SK-N-SH (cell line): ENCODE measurements around the gene METTL26. TPM values are rescaled to one million over a fixed set of nuclear protein-coding genes. Genes with fewer than 3 reads are reported as not detected.

Source experiments
- CTCF ChIA-PET: fragments of 300-600, 350-600 bp; formaldehyde crosslinking; extraction: SDS; loops from one replicate; lab custom pipeline; 2021; lab: Yijun Ruan, JAX
- POLR2A ChIA-PET: fragments of 350-600 bp; sonication (Branson Sonifier 250); formaldehyde crosslinking; extraction: SDS; loops from one replicate; lab custom pipeline; 2020; ENCODE audit warnings: antibody characterized with exemption, inconsistent platforms; lab: Yijun Ruan, JAX
- DNase-seq: peaks from one replicate; pipeline ENCODE4 v3.0.0; 2012
- H2AFZ ChIP-seq: fragments of 200-600 bp; sonication (generic); 2 replicates; pipeline ENCODE4 v1.8.1; 2016; ENCODE audit warnings: antibody characterized with exemption, mild to moderate bottlenecking, low read depth
- H3F3A ChIP-seq: fragments of 200-600 bp; sonication (generic); replicated peaks from 2 replicates; pipeline ENCODE3; 2016; ENCODE audit warnings: antibody characterized with exemption, mild to moderate bottlenecking; ENCODE audit not compliant: insufficient read depth
- H3K27ac ChIP-seq, 2 experiments: fragments of 200-500 bp in 1 of 2; fragments of 200-600 bp in 1 of 2; sonication (Bioruptor generic) in 1 of 2; sonication (generic), shearing (Covaris generic) in 1 of 2; 2 replicates each; pipeline versions ENCODE4 v1.5.1 to v1.6.1; 2014 to 2016; ENCODE audit warnings: low read depth in 2 of 2, inconsistent platforms in 1 of 2, low read length in 1 of 2, mild to moderate bottlenecking in 1 of 2, mixed read lengths in 1 of 2
- H3K27me3 ChIP-seq: fragments of 200-600 bp; sonication (generic), shearing (Covaris generic); 2 replicates; pipeline ENCODE4 v1.6.1; 2016; ENCODE audit warnings: mixed run types; ENCODE audit not compliant: insufficient read depth
- H3K36me3 ChIP-seq, 2 experiments: fragments of 200-500 bp in 1 of 2; fragments of 200-600 bp in 1 of 2; sonication (Bioruptor generic) in 1 of 2; sonication (generic) in 1 of 2; replicated peaks in 1 of 2; 2 replicates each; pipeline versions ENCODE3 to v1.5.1; 2014 to 2016; ENCODE audit warnings: low read length in 1 of 2, mild to moderate bottlenecking in 1 of 2; ENCODE audit not compliant: insufficient read depth in 2 of 2, control insufficient read depth in 1 of 2
- H3K4me1 ChIP-seq, 2 experiments: fragments of 200-500 bp in 1 of 2; fragments of 200-600 bp in 1 of 2; sonication (Bioruptor generic) in 1 of 2; sonication (generic), shearing (Covaris generic) in 1 of 2; 2 replicates each; pipeline versions ENCODE4 v1.5.1 to v1.6.1; 2014 to 2016; ENCODE audit warnings: low read depth in 1 of 2, low read length in 1 of 2, mixed run types in 1 of 2; ENCODE audit not compliant: insufficient read depth in 2 of 2, control insufficient read depth in 1 of 2
- H3K4me2 ChIP-seq: fragments of 200-600 bp; sonication (generic), shearing (Covaris generic); 2 replicates; pipeline ENCODE4 v1.6.1; 2017; ENCODE audit warnings: mixed run types
- H3K4me3 ChIP-seq, 2 experiments: fragments of 200-500 bp in 1 of 2; fragments of 200-600 bp in 1 of 2; sonication (Bioruptor generic) in 1 of 2; sonication (generic), shearing (Covaris generic) in 1 of 2; 2 replicates each; pipeline versions ENCODE4 v1.5.1 to v1.8.1; 2014 to 2016; ENCODE audit warnings: low read depth in 2 of 2, inconsistent platforms in 1 of 2, low read length in 1 of 2, mild to moderate bottlenecking in 1 of 2, mixed read lengths in 1 of 2, moderate library complexity in 1 of 2
- H3K79me2 ChIP-seq: fragments of 200-600 bp; sonication (generic); 2 replicates; pipeline ENCODE4 v1.8.1; 2017; ENCODE audit warnings: mild to moderate bottlenecking; ENCODE audit not compliant: insufficient read depth
- H3K9ac ChIP-seq: fragments of 200-600 bp; sonication (generic); 2 replicates; pipeline ENCODE4 v1.6.1; 2017; ENCODE audit warnings: mixed run types
- H3K9me2 ChIP-seq: fragments of 200-600 bp; sonication (generic); 2 replicates; pipeline ENCODE4 v1.6.1; 2017; ENCODE audit warnings: mixed run types
- H3K9me3 ChIP-seq: fragments of 200-600 bp; sonication (generic); 2 replicates; pipeline ENCODE4 v1.6.1; 2017; ENCODE audit warnings: mixed run types, mild to moderate bottlenecking, moderate library complexity
- H4K20me1 ChIP-seq: fragments of 200-600 bp; sonication (generic); 2 replicates; pipeline ENCODE4 v1.6.1; 2017; ENCODE audit warnings: mild to moderate bottlenecking, mixed run types; ENCODE audit not compliant: insufficient read depth
- ELF1 ChIP-seq: IDR thresholded peaks from 2 replicates; pipeline ENCODE4 v1.4.0; 2012
- FOXM1 ChIP-seq: IDR thresholded peaks from 2 replicates; pipeline ENCODE4 v1.4.0; 2012; ENCODE audit warnings: low read depth, mild to moderate bottlenecking
- GABPA ChIP-seq: IDR thresholded peaks from 2 replicates; pipeline ENCODE4 v1.4.0; 2012; ENCODE audit warnings: low read depth, mild to moderate bottlenecking
- GATA2 ChIP-seq: sonication (generic); formaldehyde crosslinking; IDR thresholded peaks from 2 replicates; pipeline ENCODE4 v1.5.0; 2020; ENCODE audit warnings: mild to moderate bottlenecking, missing genetic modification reagents
- IRF3 ChIP-seq: fragments of 150-350 bp; IDR thresholded peaks from 2 replicates; pipeline ENCODE4 v1.6.1; 2016; ENCODE audit warnings: mild to moderate bottlenecking, low read depth, low read length
- MEF2A ChIP-seq: IDR thresholded peaks from 2 replicates; pipeline ENCODE4 v1.4.0; 2012; ENCODE audit warnings: low read depth, borderline replicate concordance
- PBX3 ChIP-seq: IDR thresholded peaks from 2 replicates; pipeline ENCODE4; 2012
- POLR2AphosphoS5 ChIP-seq: IDR thresholded peaks from 2 replicates; pipeline ENCODE4 v1.6.1; 2012; ENCODE audit warnings: low read depth, low read length
- REST ChIP-seq: IDR thresholded peaks from 2 replicates; pipeline ENCODE4 v1.6.1; 2012; ENCODE audit warnings: mild to moderate bottlenecking, low read depth, low read length, moderate library complexity
- RFX5 ChIP-seq: IDR thresholded peaks from 2 replicates; pipeline ENCODE4 v1.6.1; 2012; ENCODE audit warnings: mild to moderate bottlenecking, improper control_type of control experiment, low read length
- RXRA ChIP-seq: IDR thresholded peaks from 2 replicates; pipeline ENCODE4 v1.4.0; 2012; ENCODE audit warnings: low read depth, mild to moderate bottlenecking, borderline replicate concordance
- SIN3A ChIP-seq: IDR thresholded peaks from 2 replicates; pipeline ENCODE4 v1.6.1; 2012; ENCODE audit warnings: low read depth, mild to moderate bottlenecking, low read length, moderate library complexity, borderline replicate concordance
- SMC3 ChIP-seq: IDR thresholded peaks from 2 replicates; pipeline ENCODE4 v1.6.1; 2012; ENCODE audit warnings: low read depth, low read length, improper control_type of control experiment
- TCF12 ChIP-seq: IDR thresholded peaks from 2 replicates; pipeline ENCODE4 v1.4.0; 2012
- TEAD4 ChIP-seq: IDR thresholded peaks from 2 replicates; pipeline ENCODE4 v1.4.0; 2012; ENCODE audit warnings: mild to moderate bottlenecking, borderline replicate concordance; ENCODE audit not compliant: insufficient read depth
- WGBS: methylation state at CpG from one replicate; pipeline ENCODE4 v1.1.6; 2017; ENCODE audit warnings: low lambda C conversion rate; 5-methylcytosine and 5-hydroxymethylcytosine counted together
- polyA plus RNA-seq, 3 experiments: library from polyadenylated mRNA; depleted of rRNA; stranded (reverse); fragments of >200 nt; gene quantifications; 2 replicates each; pipeline ENCODE4 v1.2.3, GENCODE V29; 2012
- TF ChIP-seq, protein P1 (sequence below): fragments of 200-600 bp; sonication (generic); IDR thresholded peaks from 2 replicates; pipeline ENCODE4 v1.6.1; 2017; ENCODE audit warnings: antibody characterized with exemption, mild to moderate bottlenecking, moderate library complexity
- TF ChIP-seq, protein P2 (sequence below): IDR thresholded peaks from 2 replicates; pipeline ENCODE4 v1.4.0; 2012; ENCODE audit warnings: low read depth, borderline replicate concordance

The METTL26 gene
- polyA plus RNA-seq, 1 of the 3 experiments (the other 2 are of a cell fraction): 167 TPM

GRCh38 chr16:678858-679813 is 43.0 kb upstream of the METTL26 start (continued):
- TF ChIP-seq, protein P1, sequence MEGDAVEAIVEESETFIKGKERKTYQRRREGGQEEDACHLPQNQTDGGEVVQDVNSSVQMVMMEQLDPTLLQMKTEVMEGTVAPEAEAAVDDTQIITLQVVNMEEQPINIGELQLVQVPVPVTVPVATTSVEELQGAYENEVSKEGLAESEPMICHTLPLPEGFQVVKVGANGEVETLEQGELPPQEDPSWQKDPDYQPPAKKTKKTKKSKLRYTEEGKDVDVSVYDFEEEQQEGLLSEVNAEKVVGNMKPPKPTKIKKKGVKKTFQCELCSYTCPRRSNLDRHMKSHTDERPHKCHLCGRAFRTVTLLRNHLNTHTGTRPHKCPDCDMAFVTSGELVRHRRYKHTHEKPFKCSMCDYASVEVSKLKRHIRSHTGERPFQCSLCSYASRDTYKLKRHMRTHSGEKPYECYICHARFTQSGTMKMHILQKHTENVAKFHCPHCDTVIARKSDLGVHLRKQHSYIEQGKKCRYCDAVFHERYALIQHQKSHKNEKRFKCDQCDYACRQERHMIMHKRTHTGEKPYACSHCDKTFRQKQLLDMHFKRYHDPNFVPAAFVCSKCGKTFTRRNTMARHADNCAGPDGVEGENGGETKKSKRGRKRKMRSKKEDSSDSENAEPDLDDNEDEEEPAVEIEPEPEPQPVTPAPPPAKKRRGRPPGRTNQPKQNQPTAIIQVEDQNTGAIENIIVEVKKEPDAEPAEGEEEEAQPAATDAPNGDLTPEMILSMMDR: no peak
- no peak for TF ChIP-seq SMC3
- no peak for TF ChIP-seq MEF2A
- no peak for TF ChIP-seq GATA2 (CRISPR knock-in tag)
- TF ChIP-seq FOXM1: no peak
- no peak for TF ChIP-seq SIN3A
- no peak for TF ChIP-seq GABPA
- TF ChIP-seq ELF1: no peak
- no peak for TF ChIP-seq IRF3
- TF ChIP-seq PBX3: no peak

DNA sequence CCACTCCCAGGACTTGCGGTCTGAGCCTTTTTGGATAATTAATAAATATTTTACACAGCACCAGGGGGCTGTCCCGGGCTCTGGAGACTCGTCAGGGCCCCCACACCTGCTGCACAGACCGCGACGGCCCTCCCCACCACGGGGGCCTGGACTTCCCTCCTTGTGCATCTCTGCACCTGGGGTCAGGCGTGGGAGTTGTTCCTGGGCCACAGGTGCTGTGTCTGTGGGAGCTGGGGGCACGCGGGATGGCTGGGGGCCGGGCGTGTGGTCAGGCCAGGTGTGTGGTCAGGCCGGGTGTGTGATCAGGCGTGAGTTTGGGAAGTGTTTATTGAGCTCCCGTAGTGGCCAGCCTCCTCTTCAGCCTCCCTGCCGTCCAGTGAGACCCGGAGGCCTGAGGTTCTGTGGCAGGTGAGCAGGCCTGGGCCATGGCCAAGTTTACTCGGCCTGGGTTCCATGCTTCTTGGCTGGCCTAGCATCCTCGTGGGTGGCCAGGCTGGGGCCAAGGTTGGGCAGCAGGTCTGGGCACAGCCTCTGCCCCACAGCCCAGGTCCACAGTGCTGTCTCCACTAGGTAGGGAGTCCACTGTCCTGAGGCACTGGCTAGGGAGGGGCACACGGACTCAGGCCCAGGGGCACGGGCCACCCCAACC is 42.2 kb upstream of the METTL26 start:
- no peaks in the 10 kb centered on the region for H3K27me3 ChIP-seq
- H3K27ac ChIP-seq: peak overlapping the region; percentile 82 to 96; a peak in 3 of 4 replicates
- H4K20me1 ChIP-seq: peaks cover 23% of the 10 kb centered on the region
- H3K4me3 ChIP-seq: no peak overlapping the region
- DNase-seq: no peak
- ChIA-PET CTCF (interaction anchor here (0.8 to 3.8 kb wide), 7 partner anchors 11 to 42 kb away, joined by 3 to 20 read pairs (median 3); partner anchors contain the start of genes RHOT2 and WDR90), POLR2A (interaction anchor here (1.0 to 1.6 kb wide), 4 partner anchors 11 to 38 kb away, joined by 4 to 10 read pairs (median 4); partner anchors contain the start of genes RHOT2 and WDR24)
- H3F3A ChIP-seq: peaks cover 14% of the 10 kb centered on the region
- no peak overlapping the region for H3K4me2 ChIP-seq
- 91% methylated on average over 17 of the region's 21 CpGs for WGBS
- peaks cover 30% of the 10 kb centered on the region for H3K79me2 ChIP-seq
- peaks cover 8 to 41% of the 10 kb centered on the region in 2 experiments; a peak in 2 of 4 replicates for H3K4me1 ChIP-seq
- H3K36me3 ChIP-seq: peaks cover 13 to 34% of the 10 kb centered on the region in 2 experiments
- no peaks in the 10 kb centered on the region for H3K9me2 ChIP-seq
- H2AFZ ChIP-seq: no peak overlapping the region
- H3K9me3 ChIP-seq: no peaks in the 10 kb centered on the region
- no peak overlapping the region for H3K9ac ChIP-seq
- TF ChIP-seq TCF12: no peak
- no peak for TF ChIP-seq REST
- TF ChIP-seq FOXM1: no peak
- no peak for TF ChIP-seq POLR2AphosphoS5
- TF ChIP-seq RFX5: no peak
- no peak for TF ChIP-seq TEAD4
- TF ChIP-seq SMC3: no peak
- no peak for TF ChIP-seq IRF3
- TF ChIP-seq, protein P2, sequence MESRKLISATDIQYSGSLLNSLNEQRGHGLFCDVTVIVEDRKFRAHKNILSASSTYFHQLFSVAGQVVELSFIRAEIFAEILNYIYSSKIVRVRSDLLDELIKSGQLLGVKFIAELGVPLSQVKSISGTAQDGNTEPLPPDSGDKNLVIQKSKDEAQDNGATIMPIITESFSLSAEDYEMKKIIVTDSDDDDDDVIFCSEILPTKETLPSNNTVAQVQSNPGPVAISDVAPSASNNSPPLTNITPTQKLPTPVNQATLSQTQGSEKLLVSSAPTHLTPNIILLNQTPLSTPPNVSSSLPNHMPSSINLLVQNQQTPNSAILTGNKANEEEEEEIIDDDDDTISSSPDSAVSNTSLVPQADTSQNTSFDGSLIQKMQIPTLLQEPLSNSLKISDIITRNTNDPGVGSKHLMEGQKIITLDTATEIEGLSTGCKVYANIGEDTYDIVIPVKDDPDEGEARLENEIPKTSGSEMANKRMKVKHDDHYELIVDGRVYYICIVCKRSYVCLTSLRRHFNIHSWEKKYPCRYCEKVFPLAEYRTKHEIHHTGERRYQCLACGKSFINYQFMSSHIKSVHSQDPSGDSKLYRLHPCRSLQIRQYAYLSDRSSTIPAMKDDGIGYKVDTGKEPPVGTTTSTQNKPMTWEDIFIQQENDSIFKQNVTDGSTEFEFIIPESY: no peak
- no peak for TF ChIP-seq RXRA
